Type B pancreatic cell (in vitro differentiated cells): ENCODE data around the gene GRIP2. TPM values are rescaled to one million over a fixed set of nuclear protein-coding genes. Genes with fewer than 3 reads are reported as not detected.

Experiments
- DNase-seq: peaks from one replicate; pipeline ENCODE4 v3.0.0; 2021; ENCODE audit warnings: mixed read lengths; ENCODE audit not compliant: unreplicated experiment; ENCODE audit errors: extremely low spot score
- H3K27ac Mint-ChIP-seq: 2 replicates; pipeline ENCODE4 v1.8.0; 2021; ENCODE audit warnings: mild to moderate bottlenecking, mixed read lengths
- H3K27me3 Mint-ChIP-seq: 2 replicates; pipeline ENCODE4 v1.8.0; 2021; ENCODE audit warnings: mixed read lengths
- H3K36me3 Mint-ChIP-seq: 2 replicates; pipeline ENCODE4 v1.8.0; 2021; ENCODE audit warnings: mixed read lengths
- H3K4me1 Mint-ChIP-seq: one replicate; pipeline ENCODE4 v1.8.0; 2021; ENCODE audit warnings: mixed read lengths; ENCODE audit not compliant: unreplicated experiment
- H3K4me3 Mint-ChIP-seq: 2 replicates; pipeline ENCODE4 v1.8.0; 2021; ENCODE audit warnings: mild to moderate bottlenecking, mixed read lengths
- H3K9me3 Mint-ChIP-seq: 2 replicates; pipeline ENCODE4 v1.8.0; 2021; ENCODE audit warnings: mixed read lengths
- total RNA-seq: library from RNA; stranded (reverse); gene quantifications from 2 replicates; pipeline ENCODE4 v1.2.1, GENCODE V29; 2021; ENCODE audit warnings: low replicate concordance
- TF ChIP-seq, protein P1 (sequence below): fragments of 200-600 bp; sonication (generic); conservative IDR thresholded peaks from 2 replicates; pipeline ENCODE4 v1.5.0; 2021; ENCODE audit warnings: antibody characterized with exemption, mild to moderate bottlenecking

GRIP2 gene
- total RNA-seq, 1 donor from 2014 or later = 5.6 TPM

DNA sequence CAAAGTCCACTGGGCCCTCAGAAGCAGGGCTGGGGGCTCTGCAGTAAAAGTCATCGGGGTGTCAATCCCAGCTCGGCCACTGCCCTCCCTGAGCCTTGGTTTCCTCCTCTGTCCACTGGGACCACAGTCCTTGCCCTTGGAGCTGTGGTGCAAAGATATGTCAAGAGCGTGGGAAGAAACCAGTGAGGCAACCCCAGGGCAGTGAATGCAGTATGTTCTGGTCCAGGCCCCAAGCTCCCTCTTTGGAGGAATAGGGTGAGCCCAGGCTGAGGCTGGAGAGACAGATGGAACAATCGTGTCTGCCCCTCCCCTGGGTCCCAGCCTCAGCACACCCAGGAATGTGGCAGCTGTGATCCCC lies 779 bp downstream of the GRIP2 start:
- TF ChIP-seq, protein P1, sequence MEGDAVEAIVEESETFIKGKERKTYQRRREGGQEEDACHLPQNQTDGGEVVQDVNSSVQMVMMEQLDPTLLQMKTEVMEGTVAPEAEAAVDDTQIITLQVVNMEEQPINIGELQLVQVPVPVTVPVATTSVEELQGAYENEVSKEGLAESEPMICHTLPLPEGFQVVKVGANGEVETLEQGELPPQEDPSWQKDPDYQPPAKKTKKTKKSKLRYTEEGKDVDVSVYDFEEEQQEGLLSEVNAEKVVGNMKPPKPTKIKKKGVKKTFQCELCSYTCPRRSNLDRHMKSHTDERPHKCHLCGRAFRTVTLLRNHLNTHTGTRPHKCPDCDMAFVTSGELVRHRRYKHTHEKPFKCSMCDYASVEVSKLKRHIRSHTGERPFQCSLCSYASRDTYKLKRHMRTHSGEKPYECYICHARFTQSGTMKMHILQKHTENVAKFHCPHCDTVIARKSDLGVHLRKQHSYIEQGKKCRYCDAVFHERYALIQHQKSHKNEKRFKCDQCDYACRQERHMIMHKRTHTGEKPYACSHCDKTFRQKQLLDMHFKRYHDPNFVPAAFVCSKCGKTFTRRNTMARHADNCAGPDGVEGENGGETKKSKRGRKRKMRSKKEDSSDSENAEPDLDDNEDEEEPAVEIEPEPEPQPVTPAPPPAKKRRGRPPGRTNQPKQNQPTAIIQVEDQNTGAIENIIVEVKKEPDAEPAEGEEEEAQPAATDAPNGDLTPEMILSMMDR = no peak
- peaks cover 5% of the 10 kb centered on the region for H3K4me1 Mint-ChIP-seq
- no peak overlapping the region for H3K4me3 Mint-ChIP-seq
- H3K36me3 Mint-ChIP-seq = no peaks in the 10 kb centered on the region
- peaks cover 7% of the 10 kb centered on the region for H3K27me3 Mint-ChIP-seq
- no peak for DNase-seq
- no peak overlapping the region for H3K27ac Mint-ChIP-seq
- H3K9me3 Mint-ChIP-seq = no peaks in the 10 kb centered on the region

DNA sequence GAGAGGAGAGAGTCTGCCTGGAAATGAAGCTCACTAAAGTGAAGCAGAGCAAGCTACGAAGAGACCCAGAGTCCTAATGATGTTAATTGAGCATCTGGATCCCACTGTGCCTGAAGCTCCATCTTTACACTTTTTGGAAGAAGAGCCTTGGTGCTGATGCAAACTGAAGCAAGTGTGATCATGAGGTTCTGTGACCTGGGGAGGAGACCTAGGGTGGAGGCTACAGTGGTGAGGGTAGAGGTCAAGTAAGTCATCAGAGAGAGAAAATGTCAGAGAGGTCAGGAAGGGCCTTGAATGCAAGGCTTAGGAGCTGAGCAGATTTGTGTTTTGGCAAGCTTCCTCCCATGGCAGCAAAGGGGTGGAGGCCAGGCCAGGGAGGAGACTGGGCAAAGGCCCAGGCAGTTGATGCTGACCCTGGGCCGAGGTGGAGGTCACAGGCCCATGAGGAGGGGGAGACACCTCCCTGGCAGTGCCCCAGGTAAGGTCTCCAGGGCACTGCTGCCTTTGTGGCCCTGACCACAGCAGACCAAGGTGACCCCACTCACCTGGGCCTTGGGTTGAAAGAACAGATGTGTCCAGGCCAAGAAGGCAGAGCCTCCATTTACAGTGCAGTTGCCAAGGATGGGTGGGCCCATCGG lies 1.6 kb downstream of the GRIP2 start:
- Mint-ChIP-seq H3K36me3 (no peaks in the 10 kb centered on the region), H3K27ac (no peak overlapping the region), H3K4me1 (peaks cover 8% of the 10 kb centered on the region), H3K9me3 (no peaks in the 10 kb centered on the region), H3K4me3 (no peak overlapping the region), H3K27me3 (peaks cover 7% of the 10 kb centered on the region)
- TF ChIP-seq, protein P1 = no peak
- DNase-seq = no peak

DNA sequence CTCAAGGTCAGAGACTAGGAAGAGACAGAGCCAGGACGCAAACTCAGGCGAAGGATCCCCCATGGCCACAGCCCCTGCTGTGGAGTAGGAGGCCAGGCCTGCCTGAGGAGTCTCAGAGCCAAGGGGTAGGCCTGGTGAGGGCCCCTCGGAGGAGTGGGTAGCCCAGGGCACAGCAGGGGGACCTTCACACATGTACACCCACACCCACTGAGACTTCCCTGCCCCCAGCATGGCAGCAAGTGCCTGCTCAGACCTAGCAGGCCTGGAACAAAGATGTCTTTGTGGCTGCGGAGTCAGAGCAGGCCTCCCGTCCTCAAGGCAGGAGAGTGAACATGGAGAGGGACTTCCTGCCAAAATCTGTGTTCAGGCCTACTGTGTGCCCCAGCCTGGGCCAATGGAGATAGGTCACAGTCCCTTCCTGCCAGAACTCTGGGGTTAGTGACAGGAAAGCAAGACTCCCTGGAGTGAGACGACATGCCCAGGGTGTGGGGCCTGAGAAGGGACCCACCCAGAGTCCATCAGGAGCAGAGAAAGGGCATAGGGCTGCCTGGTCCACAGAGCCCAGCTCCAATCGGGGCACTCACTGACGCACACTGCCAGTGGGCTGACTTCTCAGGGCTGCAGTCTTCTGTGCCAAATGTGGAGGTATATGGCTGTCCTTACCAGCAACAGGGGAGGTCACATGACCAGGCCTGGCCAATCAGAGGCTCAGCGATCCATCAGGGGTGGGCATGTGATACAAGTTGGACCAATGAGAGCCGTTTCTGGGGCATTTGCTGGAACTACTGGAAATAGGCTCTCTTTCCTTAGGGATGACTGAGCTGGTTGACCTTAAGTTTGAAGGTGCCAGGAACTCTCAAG lies 2.3 kb downstream of the GRIP2 start:
- Mint-ChIP-seq H3K36me3 (no peaks in the 10 kb centered on the region), H3K27me3 (peaks cover 4% of the 10 kb centered on the region), H3K27ac (no peak overlapping the region), H3K9me3 (no peaks in the 10 kb centered on the region), H3K4me1 (peaks cover 13% of the 10 kb centered on the region), H3K4me3 (no peak overlapping the region)
- TF ChIP-seq, protein P1 = no peak
- no peak for DNase-seq

DNA sequence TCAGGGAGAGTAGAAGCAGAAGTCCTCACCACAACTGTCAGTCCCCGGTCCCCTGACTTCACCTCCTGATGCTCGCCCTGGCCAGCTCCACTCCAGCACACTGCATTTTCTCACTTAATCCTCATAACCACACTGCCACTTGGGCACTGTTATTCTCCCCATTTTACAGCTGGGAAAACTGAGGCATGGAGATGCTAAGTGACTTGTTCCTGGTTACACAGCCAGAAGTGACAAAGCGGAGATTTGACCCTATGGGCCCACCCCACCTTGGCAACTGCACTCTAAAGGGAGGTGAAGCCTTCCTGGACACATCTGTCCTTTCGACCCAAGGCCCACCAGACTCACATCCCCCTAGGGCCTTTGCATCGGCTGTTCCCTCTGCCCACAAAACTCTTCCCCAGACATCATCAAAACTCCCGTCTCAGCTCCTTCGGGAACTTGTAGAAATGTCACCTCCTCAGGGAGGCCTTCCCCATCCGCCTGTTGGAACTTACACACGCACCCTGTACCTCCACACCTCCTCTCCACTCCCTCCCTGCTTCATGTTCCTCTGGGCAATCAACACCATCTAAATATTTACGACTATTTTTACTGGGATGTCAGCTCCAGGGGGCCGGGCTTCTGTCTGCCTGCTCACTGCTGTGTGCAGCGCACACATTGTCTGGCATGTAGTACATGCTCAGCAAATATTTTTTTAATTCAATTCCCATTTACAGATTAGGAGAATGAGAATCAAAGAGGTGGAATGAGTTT lies 3.1 kb downstream of the GRIP2 start:
- TF ChIP-seq, protein P1 = no peak
- DNase-seq = no peak
- no peaks in the 10 kb centered on the region for H3K9me3 Mint-ChIP-seq
- no peak overlapping the region for H3K4me3 Mint-ChIP-seq
- no peaks in the 10 kb centered on the region for H3K36me3 Mint-ChIP-seq
- peaks cover 4% of the 10 kb centered on the region for H3K27me3 Mint-ChIP-seq
- peaks cover 14% of the 10 kb centered on the region for H3K4me1 Mint-ChIP-seq
- no peak overlapping the region for H3K27ac Mint-ChIP-seq

- no peak for DNase-seq
- Mint-ChIP-seq H3K4me3 (no peak overlapping the region), H3K9me3 (no peaks in the 10 kb centered on the region), H3K4me1 (peaks cover 14% of the 10 kb centered on the region), H3K27ac (no peak overlapping the region), H3K27me3 (peaks cover 4% of the 10 kb centered on the region), H3K36me3 (no peaks in the 10 kb centered on the region)
- TF ChIP-seq, protein P1 = no peak
Measured at GRCh38 chr3:14536055-14536815, 3.9 kb downstream of the GRIP2 start.
